HepG2 (cell line): ENCODE data around the gene CBLC. TPM values are rescaled to one million over a fixed set of nuclear protein-coding genes. Genes with fewer than 3 reads are reported as not detected.
A peak's percentile ranks its signal among the peaks of the same experiment; 100 is the strongest.

Source experiments
- ATF7-NPFF ChIP-seq: sonication (generic); formaldehyde crosslinking; IDR thresholded peaks from 2 replicates; pipeline ENCODE4 v1.8.1; 2023; ENCODE audit warnings: mild to moderate bottlenecking, low read depth, missing genetic modification reagents, moderate library complexity
- BCL6 ChIP-seq: IDR thresholded peaks from 2 replicates; pipeline ENCODE4 v1.6.1; 2016; ENCODE audit warnings: missing genetic modification reagents, missing compliant biosample characterization
- PHF21A ChIP-seq: sonication (generic); formaldehyde crosslinking; IDR thresholded peaks from 2 replicates; pipeline ENCODE4 v1.5.0; 2020; ENCODE audit warnings: mild to moderate bottlenecking, missing genetic modification reagents
- TFDP2 ChIP-seq: sonication (generic); formaldehyde crosslinking; IDR thresholded peaks from 2 replicates; pipeline ENCODE4 v1.4.0; 2020; ENCODE audit warnings: missing genetic modification reagents
- ZKSCAN8 ChIP-seq: IDR thresholded peaks from 2 replicates; pipeline ENCODE4 v1.6.1; 2016; ENCODE audit warnings: borderline replicate concordance, missing genetic modification reagents, missing compliant biosample characterization
- ZNF292 ChIP-seq: sonication (generic); formaldehyde crosslinking; IDR thresholded peaks from 2 replicates; pipeline ENCODE4 v1.8.1; 2022; ENCODE audit warnings: mild to moderate bottlenecking, low read depth, missing genetic modification reagents, borderline replicate concordance
- ZNF501 ChIP-seq: sonication (generic); formaldehyde crosslinking; IDR thresholded peaks from 2 replicates; pipeline ENCODE4 v1.5.1; 2020; ENCODE audit warnings: mild to moderate bottlenecking, moderate library complexity, missing genetic modification reagents
- polyA plus RNA-seq, 8 experiments: library from polyadenylated mRNA; depleted of rRNA in 3 of 8; stranded (reverse) in 7 of 8; unstranded in 1 of 8; fragments of >200 nt; fragmentation: Illumina TruSeq in 4 of 8; extraction: Trizol in 4 of 8; gene quantifications; 2 replicates each; pipeline versions ENCODE4 v1.2.1 to v1.2.3, GENCODE V29; 2011 to 2016; ENCODE audit warnings: low read depth in 4 of 8, missing spikeins in 1 of 8, mixed read lengths in 1 of 8; ENCODE audit not compliant: insufficient read depth in 1 of 8
- total RNA-seq, 5 experiments: library from RNA; depleted of rRNA; stranded (reverse); fragments of >200 nt; fragmentation: Illumina TruSeq; extraction: Trizol; gene quantifications; 2 replicates each; pipeline ENCODE4 v1.2.3, GENCODE V29; 2016; ENCODE audit warnings: low read depth in 1 of 5
- TF ChIP-seq, protein P1 (sequence below): sonication (generic); formaldehyde crosslinking; IDR thresholded peaks from 2 replicates; pipeline ENCODE4 v1.4.0; 2020; ENCODE audit warnings: low read depth, missing genetic modification reagents
- TF ChIP-seq, protein P2 (sequence below): sonication (generic); formaldehyde crosslinking; IDR thresholded peaks from 2 replicates; pipeline ENCODE4 v1.4.0; 2020; ENCODE audit warnings: missing genetic modification reagents
- TF ChIP-seq, protein P3 (sequence below): sonication (generic); formaldehyde crosslinking; IDR thresholded peaks from 2 replicates; pipeline ENCODE4 v1.5.0; 2020; ENCODE audit warnings: mild to moderate bottlenecking, missing genetic modification reagents
- TF ChIP-seq, protein P4 (sequence below): sonication (generic); formaldehyde crosslinking; IDR thresholded peaks from 2 replicates; pipeline ENCODE4 v1.4.0; 2020; ENCODE audit warnings: mild to moderate bottlenecking, missing genetic modification reagents

The CBLC gene
- total and polyA plus RNA-seq, 2 of the 13 experiments (the other 11 are each of a cell fraction or from before 2014, with no cell fraction given), result 1.8 to 2.6 TPM

GRCh38 chr19:44777715-44778347 is at the start of gene CBLC (continued):
- TF ChIP-seq, protein P1, sequence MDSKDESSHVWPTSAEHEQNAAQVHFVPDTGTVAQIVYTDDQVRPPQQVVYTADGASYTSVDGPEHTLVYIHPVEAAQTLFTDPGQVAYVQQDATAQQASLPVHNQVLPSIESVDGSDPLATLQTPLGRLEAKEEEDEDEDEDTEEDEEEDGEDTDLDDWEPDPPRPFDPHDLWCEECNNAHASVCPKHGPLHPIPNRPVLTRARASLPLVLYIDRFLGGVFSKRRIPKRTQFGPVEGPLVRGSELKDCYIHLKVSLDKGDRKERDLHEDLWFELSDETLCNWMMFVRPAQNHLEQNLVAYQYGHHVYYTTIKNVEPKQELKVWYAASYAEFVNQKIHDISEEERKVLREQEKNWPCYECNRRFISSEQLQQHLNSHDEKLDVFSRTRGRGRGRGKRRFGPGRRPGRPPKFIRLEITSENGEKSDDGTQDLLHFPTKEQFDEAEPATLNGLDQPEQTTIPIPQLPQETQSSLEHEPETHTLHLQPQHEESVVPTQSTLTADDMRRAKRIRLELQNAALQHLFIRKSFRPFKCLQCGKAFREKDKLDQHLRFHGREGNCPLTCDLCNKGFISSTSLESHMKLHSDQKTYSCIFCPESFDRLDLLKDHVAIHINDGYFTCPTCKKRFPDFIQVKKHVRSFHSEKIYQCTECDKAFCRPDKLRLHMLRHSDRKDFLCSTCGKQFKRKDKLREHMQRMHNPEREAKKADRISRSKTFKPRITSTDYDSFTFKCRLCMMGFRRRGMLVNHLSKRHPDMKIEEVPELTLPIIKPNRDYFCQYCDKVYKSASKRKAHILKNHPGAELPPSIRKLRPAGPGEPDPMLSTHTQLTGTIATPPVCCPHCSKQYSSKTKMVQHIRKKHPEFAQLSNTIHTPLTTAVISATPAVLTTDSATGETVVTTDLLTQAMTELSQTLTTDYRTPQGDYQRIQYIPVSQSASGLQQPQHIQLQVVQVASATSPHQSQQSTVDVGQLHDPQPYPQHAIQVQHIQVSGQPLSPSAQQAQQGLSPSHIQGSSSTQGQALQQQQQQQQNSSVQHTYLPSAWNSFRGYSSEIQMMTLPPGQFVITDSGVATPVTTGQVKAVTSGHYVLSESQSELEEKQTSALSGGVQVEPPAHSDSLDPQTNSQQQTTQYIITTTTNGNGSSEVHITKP (CRISPR knock-in tag), result no peak
- TF ChIP-seq ZKSCAN8 (CRISPR knock-in tag) (0 out of 2 replicates have a peak, but pooled peaks have one; percentile 29), PHF21A (CRISPR knock-in tag) (peak; percentile 41; the same call in 1 of the 2 replicates), BCL6 (no peak), ZNF292 (CRISPR knock-in tag) (no peak), TFDP2 (CRISPR knock-in tag) (peak; percentile 32; the same call in 1 of the 2 replicates), ATF7-NPFF (0 out of 2 replicates have a peak, but pooled peaks have one; percentile 37), ZNF501 (0 out of 2 replicates have a peak, but pooled peaks have one; percentile 14)
- TF ChIP-seq, protein P2, sequence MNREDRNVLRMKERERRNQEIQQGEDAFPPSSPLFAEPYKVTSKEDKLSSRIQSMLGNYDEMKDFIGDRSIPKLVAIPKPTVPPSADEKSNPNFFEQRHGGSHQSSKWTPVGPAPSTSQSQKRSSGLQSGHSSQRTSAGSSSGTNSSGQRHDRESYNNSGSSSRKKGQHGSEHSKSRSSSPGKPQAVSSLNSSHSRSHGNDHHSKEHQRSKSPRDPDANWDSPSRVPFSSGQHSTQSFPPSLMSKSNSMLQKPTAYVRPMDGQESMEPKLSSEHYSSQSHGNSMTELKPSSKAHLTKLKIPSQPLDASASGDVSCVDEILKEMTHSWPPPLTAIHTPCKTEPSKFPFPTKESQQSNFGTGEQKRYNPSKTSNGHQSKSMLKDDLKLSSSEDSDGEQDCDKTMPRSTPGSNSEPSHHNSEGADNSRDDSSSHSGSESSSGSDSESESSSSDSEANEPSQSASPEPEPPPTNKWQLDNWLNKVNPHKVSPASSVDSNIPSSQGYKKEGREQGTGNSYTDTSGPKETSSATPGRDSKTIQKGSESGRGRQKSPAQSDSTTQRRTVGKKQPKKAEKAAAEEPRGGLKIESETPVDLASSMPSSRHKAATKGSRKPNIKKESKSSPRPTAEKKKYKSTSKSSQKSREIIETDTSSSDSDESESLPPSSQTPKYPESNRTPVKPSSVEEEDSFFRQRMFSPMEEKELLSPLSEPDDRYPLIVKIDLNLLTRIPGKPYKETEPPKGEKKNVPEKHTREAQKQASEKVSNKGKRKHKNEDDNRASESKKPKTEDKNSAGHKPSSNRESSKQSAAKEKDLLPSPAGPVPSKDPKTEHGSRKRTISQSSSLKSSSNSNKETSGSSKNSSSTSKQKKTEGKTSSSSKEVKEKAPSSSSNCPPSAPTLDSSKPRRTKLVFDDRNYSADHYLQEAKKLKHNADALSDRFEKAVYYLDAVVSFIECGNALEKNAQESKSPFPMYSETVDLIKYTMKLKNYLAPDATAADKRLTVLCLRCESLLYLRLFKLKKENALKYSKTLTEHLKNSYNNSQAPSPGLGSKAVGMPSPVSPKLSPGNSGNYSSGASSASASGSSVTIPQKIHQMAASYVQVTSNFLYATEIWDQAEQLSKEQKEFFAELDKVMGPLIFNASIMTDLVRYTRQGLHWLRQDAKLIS (CRISPR knock-in tag), result no peak
- TF ChIP-seq, protein P3, sequence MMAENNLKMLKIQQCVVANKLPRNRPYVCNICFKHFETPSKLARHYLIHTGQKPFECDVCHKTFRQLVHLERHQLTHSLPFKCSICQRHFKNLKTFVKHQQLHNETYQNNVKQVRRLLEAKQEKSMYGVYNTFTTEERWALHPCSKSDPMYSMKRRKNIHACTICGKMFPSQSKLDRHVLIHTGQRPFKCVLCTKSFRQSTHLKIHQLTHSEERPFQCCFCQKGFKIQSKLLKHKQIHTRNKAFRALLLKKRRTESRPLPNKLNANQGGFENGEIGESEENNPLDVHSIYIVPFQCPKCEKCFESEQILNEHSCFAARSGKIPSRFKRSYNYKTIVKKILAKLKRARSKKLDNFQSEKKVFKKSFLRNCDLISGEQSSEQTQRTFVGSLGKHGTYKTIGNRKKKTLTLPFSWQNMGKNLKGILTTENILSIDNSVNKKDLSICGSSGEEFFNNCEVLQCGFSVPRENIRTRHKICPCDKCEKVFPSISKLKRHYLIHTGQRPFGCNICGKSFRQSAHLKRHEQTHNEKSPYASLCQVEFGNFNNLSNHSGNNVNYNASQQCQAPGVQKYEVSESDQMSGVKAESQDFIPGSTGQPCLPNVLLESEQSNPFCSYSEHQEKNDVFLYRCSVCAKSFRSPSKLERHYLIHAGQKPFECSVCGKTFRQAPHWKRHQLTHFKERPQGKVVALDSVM (CRISPR knock-in tag), result no peak; the same call in 1 of the 2 replicates
- TF ChIP-seq, protein P4, sequence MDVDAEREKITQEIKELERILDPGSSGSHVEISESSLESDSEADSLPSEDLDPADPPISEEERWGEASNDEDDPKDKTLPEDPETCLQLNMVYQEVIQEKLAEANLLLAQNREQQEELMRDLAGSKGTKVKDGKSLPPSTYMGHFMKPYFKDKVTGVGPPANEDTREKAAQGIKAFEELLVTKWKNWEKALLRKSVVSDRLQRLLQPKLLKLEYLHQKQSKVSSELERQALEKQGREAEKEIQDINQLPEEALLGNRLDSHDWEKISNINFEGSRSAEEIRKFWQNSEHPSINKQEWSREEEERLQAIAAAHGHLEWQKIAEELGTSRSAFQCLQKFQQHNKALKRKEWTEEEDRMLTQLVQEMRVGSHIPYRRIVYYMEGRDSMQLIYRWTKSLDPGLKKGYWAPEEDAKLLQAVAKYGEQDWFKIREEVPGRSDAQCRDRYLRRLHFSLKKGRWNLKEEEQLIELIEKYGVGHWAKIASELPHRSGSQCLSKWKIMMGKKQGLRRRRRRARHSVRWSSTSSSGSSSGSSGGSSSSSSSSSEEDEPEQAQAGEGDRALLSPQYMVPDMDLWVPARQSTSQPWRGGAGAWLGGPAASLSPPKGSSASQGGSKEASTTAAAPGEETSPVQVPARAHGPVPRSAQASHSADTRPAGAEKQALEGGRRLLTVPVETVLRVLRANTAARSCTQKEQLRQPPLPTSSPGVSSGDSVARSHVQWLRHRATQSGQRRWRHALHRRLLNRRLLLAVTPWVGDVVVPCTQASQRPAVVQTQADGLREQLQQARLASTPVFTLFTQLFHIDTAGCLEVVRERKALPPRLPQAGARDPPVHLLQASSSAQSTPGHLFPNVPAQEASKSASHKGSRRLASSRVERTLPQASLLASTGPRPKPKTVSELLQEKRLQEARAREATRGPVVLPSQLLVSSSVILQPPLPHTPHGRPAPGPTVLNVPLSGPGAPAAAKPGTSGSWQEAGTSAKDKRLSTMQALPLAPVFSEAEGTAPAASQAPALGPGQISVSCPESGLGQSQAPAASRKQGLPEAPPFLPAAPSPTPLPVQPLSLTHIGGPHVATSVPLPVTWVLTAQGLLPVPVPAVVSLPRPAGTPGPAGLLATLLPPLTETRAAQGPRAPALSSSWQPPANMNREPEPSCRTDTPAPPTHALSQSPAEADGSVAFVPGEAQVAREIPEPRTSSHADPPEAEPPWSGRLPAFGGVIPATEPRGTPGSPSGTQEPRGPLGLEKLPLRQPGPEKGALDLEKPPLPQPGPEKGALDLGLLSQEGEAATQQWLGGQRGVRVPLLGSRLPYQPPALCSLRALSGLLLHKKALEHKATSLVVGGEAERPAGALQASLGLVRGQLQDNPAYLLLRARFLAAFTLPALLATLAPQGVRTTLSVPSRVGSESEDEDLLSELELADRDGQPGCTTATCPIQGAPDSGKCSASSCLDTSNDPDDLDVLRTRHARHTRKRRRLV (CRISPR knock-in tag), result no peak
